WTC11 (cell line): ENCODE results near the gene PRKAG2.

ENCODE experiments used
- CTCF ChIP-seq: fragments of 200-600 bp; IDR thresholded peaks from 2 replicates; pipeline ENCODE4 v1.8.0; 2022; ENCODE audit warnings: antibody characterized with exemption
- FOXJ3 ChIP-seq: sonication (generic); formaldehyde crosslinking; IDR thresholded peaks from 2 replicates; pipeline ENCODE4 v1.9.0; 2021; ENCODE audit warnings: missing genetic modification reagents, mild to moderate bottlenecking, borderline replicate concordance
- NFATC4 ChIP-seq: fragments of 250-450 bp; sonication (Bioruptor Pico); IDR thresholded peaks from 2 replicates; pipeline ENCODE4 v1.9.0; 2021; ENCODE audit warnings: mild to moderate bottlenecking
- PRRX2 ChIP-seq: fragments of 250-450 bp; sonication (Bioruptor Pico); IDR thresholded peaks from 2 replicates; pipeline ENCODE4 v1.8.0; 2021; ENCODE audit warnings: mild to moderate bottlenecking
- ZMAT4 ChIP-seq: fragments of 250-450 bp; sonication (Bioruptor Pico); IDR thresholded peaks from 2 replicates; pipeline ENCODE4 v1.9.0; 2021; ENCODE audit warnings: mild to moderate bottlenecking

GRCh38 chr7:151663382-151664100 is 213.4 kb downstream of the PRKAG2 start:
- TF ChIP-seq PRRX2 (CRISPR knock-in tag) (no peak), CTCF (no peak), ZMAT4 (CRISPR knock-in tag) (no peak), NFATC4 (CRISPR knock-in tag) (no peak), FOXJ3 (CRISPR knock-in tag) (no peak)
